ENCODE results near the gene RTN4RL2. TPM values are rescaled to one million over a fixed set of nuclear protein-coding genes. Genes with fewer than 3 reads are reported as not detected.
A peak's percentile ranks its signal among the peaks of the same experiment; 100 is the strongest.

RTN4RL2 gene
- 0.18 TPM in 1 of 2 replicates, not detected in the other for total RNA-seq

- DNase-seq (ENCODE audit: low spot score): peak; percentile 35
- Mint-ChIP-seq H3K27ac (no peak within 1 kb of the TSS), H3K4me3 (ENCODE audit: low read depth) (peak within 1 kb of the TSS; percentile 82), H3K27me3 (ENCODE audit: low read depth) (peaks cover 48% of the 10 kb centered on the region), H3K4me1 (ENCODE audit: low read depth) (peaks cover 22% of the 10 kb centered on the region), H3K9me3 (no peaks in the 10 kb centered on the region), H3K36me3 (ENCODE audit: low read depth) (no peaks in the 10 kb centered on the region)
- intact Hi-C loops (cut with micrococcal nuclease): no loop called here
These were observed at the start of gene RTN4RL2 for GRCh38 chr11:57460022-57460757. RTN4RL2 (plus strand) TSS chr11:57460528; CDS start chr11:57460866, 338 bp downstream.

GRCh38 chr11:57413681-57414080 lies 46.6 kb upstream of the RTN4RL2 start:
- H3K4me3 Mint-ChIP-seq (ENCODE audit: low read depth): no peak overlapping the region
- peaks cover 88% of the 10 kb centered on the region for H3K36me3 Mint-ChIP-seq (ENCODE audit: low read depth)
- DNase-seq (ENCODE audit: low spot score): no peak
- peak overlapping the region; percentile 23 for H3K27ac Mint-ChIP-seq
- peaks cover 12% of the 10 kb centered on the region for H3K4me1 Mint-ChIP-seq (ENCODE audit: low read depth)
- intact Hi-C loops (cut with micrococcal nuclease): no loop called here
- no peaks in the 10 kb centered on the region for H3K27me3 Mint-ChIP-seq (ENCODE audit: low read depth)
- H3K9me3 Mint-ChIP-seq: no peaks in the 10 kb centered on the region

- intact Hi-C loops (cut with micrococcal nuclease): no loop called here
- H3K4me3 Mint-ChIP-seq (ENCODE audit: low read depth): no peak overlapping the region
- DNase-seq (ENCODE audit: low spot score): no peak
- peak overlapping the region; percentile 53 for H3K27ac Mint-ChIP-seq
- H3K27me3 Mint-ChIP-seq (ENCODE audit: low read depth): no peaks in the 10 kb centered on the region
- no peaks in the 10 kb centered on the region for H3K9me3 Mint-ChIP-seq
- H3K36me3 Mint-ChIP-seq (ENCODE audit: low read depth): peaks cover 87% of the 10 kb centered on the region
- peaks cover 12% of the 10 kb centered on the region for H3K4me1 Mint-ChIP-seq (ENCODE audit: low read depth)
These were observed 45.6 kb upstream of the RTN4RL2 start for GRCh38 chr11:57414612-57415212.

GRCh38 chr11:57416436-57416835 lies 43.9 kb upstream of the RTN4RL2 start:
- H3K4me1 Mint-ChIP-seq (ENCODE audit: low read depth): peaks cover 19% of the 10 kb centered on the region
- no peaks in the 10 kb centered on the region for H3K27me3 Mint-ChIP-seq (ENCODE audit: low read depth)
- peaks cover 90% of the 10 kb centered on the region for H3K36me3 Mint-ChIP-seq (ENCODE audit: low read depth)
- H3K27ac Mint-ChIP-seq: no peak overlapping the region
- intact Hi-C loops (cut with micrococcal nuclease): no loop called here
- DNase-seq (ENCODE audit: low spot score): no peak
- no peaks in the 10 kb centered on the region for H3K9me3 Mint-ChIP-seq
- no peak overlapping the region for H3K4me3 Mint-ChIP-seq (ENCODE audit: low read depth)

GRCh38 chr11:57417056-57417455 lies 43.3 kb upstream of the RTN4RL2 start:
- no peak for DNase-seq (ENCODE audit: low spot score)
- H3K4me1 Mint-ChIP-seq (ENCODE audit: low read depth): peaks cover 24% of the 10 kb centered on the region
- no peaks in the 10 kb centered on the region for H3K27me3 Mint-ChIP-seq (ENCODE audit: low read depth)
- H3K4me3 Mint-ChIP-seq (ENCODE audit: low read depth): no peak overlapping the region
- peaks cover 92% of the 10 kb centered on the region for H3K36me3 Mint-ChIP-seq (ENCODE audit: low read depth)
- no peaks in the 10 kb centered on the region for H3K9me3 Mint-ChIP-seq
- no peak overlapping the region for H3K27ac Mint-ChIP-seq
- intact Hi-C loops (cut with micrococcal nuclease): no loop called here

- intact Hi-C loops (cut with micrococcal nuclease): no loop called here
- Mint-ChIP-seq H3K27me3 (ENCODE audit: low read depth) (no peaks in the 10 kb centered on the region), H3K9me3 (no peaks in the 10 kb centered on the region), H3K4me3 (ENCODE audit: low read depth) (no peak overlapping the region), H3K4me1 (ENCODE audit: low read depth) (peaks cover 34% of the 10 kb centered on the region), H3K36me3 (ENCODE audit: low read depth) (peaks cover 95% of the 10 kb centered on the region), H3K27ac (no peak overlapping the region)
- no peak for DNase-seq (ENCODE audit: low spot score)
These were observed 42.2 kb upstream of the RTN4RL2 start for GRCh38 chr11:57418131-57418530.

- Mint-ChIP-seq H3K9me3 (no peaks in the 10 kb centered on the region), H3K4me3 (ENCODE audit: low read depth) (no peak overlapping the region), H3K27me3 (ENCODE audit: low read depth) (no peaks in the 10 kb centered on the region), H3K4me1 (ENCODE audit: low read depth) (peaks cover 41% of the 10 kb centered on the region), H3K36me3 (ENCODE audit: low read depth) (peaks cover 95% of the 10 kb centered on the region), H3K27ac (no peak overlapping the region)
- intact Hi-C loops (cut with micrococcal nuclease): no loop called here
- DNase-seq (ENCODE audit: low spot score): no peak
These were observed 41.2 kb upstream of the RTN4RL2 start for GRCh38 chr11:57419146-57419545.

GRCh38 chr11:57421066-57421465 lies 39.3 kb upstream of the RTN4RL2 start:
- no peak overlapping the region for H3K27ac Mint-ChIP-seq
- DNase-seq (ENCODE audit: low spot score): no peak
- H3K36me3 Mint-ChIP-seq (ENCODE audit: low read depth): peaks cover 98% of the 10 kb centered on the region
- intact Hi-C loops (cut with micrococcal nuclease): loop anchor here (10.0 kb wide), 1 partner anchor 224 kb away; the partner anchor contains the start of gene YPEL4
- no peaks in the 10 kb centered on the region for H3K27me3 Mint-ChIP-seq (ENCODE audit: low read depth)
- H3K4me1 Mint-ChIP-seq (ENCODE audit: low read depth): peaks cover 47% of the 10 kb centered on the region
- no peak overlapping the region for H3K4me3 Mint-ChIP-seq (ENCODE audit: low read depth)
- no peaks in the 10 kb centered on the region for H3K9me3 Mint-ChIP-seq

- Mint-ChIP-seq H3K27me3 (ENCODE audit: low read depth) (no peaks in the 10 kb centered on the region), H3K4me3 (ENCODE audit: low read depth) (no peak overlapping the region), H3K27ac (no peak overlapping the region), H3K9me3 (no peaks in the 10 kb centered on the region), H3K36me3 (ENCODE audit: low read depth) (peaks cover 97% of the 10 kb centered on the region), H3K4me1 (ENCODE audit: low read depth) (peaks cover 51% of the 10 kb centered on the region)
- intact Hi-C loops (cut with micrococcal nuclease): loop anchor here (10.0 kb wide), 1 partner anchor 223 kb away; the partner anchor contains the start of gene YPEL4
- DNase-seq (ENCODE audit: low spot score): no peak
These were observed 38.5 kb upstream of the RTN4RL2 start for GRCh38 chr11:57421805-57422204.

- peak overlapping the region; percentile 57 for H3K27ac Mint-ChIP-seq
- peak overlapping the region; percentile 91 for H3K4me3 Mint-ChIP-seq (ENCODE audit: low read depth)
- H3K36me3 Mint-ChIP-seq (ENCODE audit: low read depth): peaks cover 88% of the 10 kb centered on the region
- no peaks in the 10 kb centered on the region for H3K27me3 Mint-ChIP-seq (ENCODE audit: low read depth)
- H3K4me1 Mint-ChIP-seq (ENCODE audit: low read depth): peaks cover 58% of the 10 kb centered on the region
- H3K9me3 Mint-ChIP-seq: no peaks in the 10 kb centered on the region
- intact Hi-C loops (cut with micrococcal nuclease): loop anchor here (10.0 kb wide), 1 partner anchor 222 kb away; the partner anchor contains the start of gene YPEL4
- DNase-seq (ENCODE audit: low spot score): no peak
These were observed 37.7 kb upstream of the RTN4RL2 start for GRCh38 chr11:57422669-57423068.

GRCh38 chr11:57424137-57424791 lies 36.1 kb upstream of the RTN4RL2 start:
- Mint-ChIP-seq H3K9me3 (no peaks in the 10 kb centered on the region), H3K4me3 (ENCODE audit: low read depth) (peak overlapping the region; percentile 91), H3K36me3 (ENCODE audit: low read depth) (peaks cover 73% of the 10 kb centered on the region), H3K27ac (peak overlapping the region; percentile 64), H3K27me3 (ENCODE audit: low read depth) (peaks cover 3% of the 10 kb centered on the region), H3K4me1 (ENCODE audit: low read depth) (peaks cover 58% of the 10 kb centered on the region)
- DNase-seq (ENCODE audit: low spot score): no peak
- intact Hi-C loops (cut with micrococcal nuclease): loop anchor here (10.0 kb wide), 1 partner anchor 221 kb away; the partner anchor contains the start of gene YPEL4

- peak; percentile 76 for DNase-seq (ENCODE audit: low spot score)
- peaks cover 58% of the 10 kb centered on the region for H3K4me1 Mint-ChIP-seq (ENCODE audit: low read depth)
- H3K27ac Mint-ChIP-seq: peak overlapping the region; percentile 64
- no peaks in the 10 kb centered on the region for H3K9me3 Mint-ChIP-seq
- H3K4me3 Mint-ChIP-seq (ENCODE audit: low read depth): peak overlapping the region; percentile 91
- H3K27me3 Mint-ChIP-seq (ENCODE audit: low read depth): peaks cover 3% of the 10 kb centered on the region
- peaks cover 67% of the 10 kb centered on the region for H3K36me3 Mint-ChIP-seq (ENCODE audit: low read depth)
- intact Hi-C loops (cut with micrococcal nuclease): loop anchor here (1.0 to 10.0 kb wide), 8 partner anchors 19 to 1154 kb away; partner anchors contain the start of genes P2RX3, SELENOH, SSRP1 and TIMM10
These were observed 35.4 kb upstream of the RTN4RL2 start for GRCh38 chr11:57424792-57425564.

All from activated T-helper 2 cell treated with anti-CD3 and anti-CD28 coated beads, Interferon-gamma antibody, Interleukin-2, Interleukin-4, amounts not matched to agents 10 μg/mL and 5 μg/mL and 100 μg/mL, durations not matched to agents 14 hours and 24 hours and 36 hours (primary cell).